Stomach (tissue), 9 donors: ENCODE data around the gene ZMIZ1. TPM values are rescaled to one million over a fixed set of nuclear protein-coding genes. Genes with fewer than 3 reads are reported as not detected.

Source experiments
- DNase-seq, 2 donors: peaks; one replicate each; pipeline versions ENCODE4 v3.0.0 to v3.0.0-alpha.2; 2013 to 2019
- H3K27ac ChIP-seq, 5 donors: fragments of 200-600 bp in 4 of 5; sonication (generic) in 4 of 5; one replicate each; pipeline ENCODE4 v1.5.1; 2013 to 2019; ENCODE audit warnings: mild to moderate bottlenecking in 1 of 5, moderate library complexity in 1 of 5
- H3K27me3 ChIP-seq, 3 donors: fragments of 200-600 bp; sonication (generic); one replicate each; pipeline ENCODE4 v1.5.1; 2017 to 2019; ENCODE audit warnings: mixed run types in 1 of 3
- H3K36me3 ChIP-seq, 4 donors: fragments of 200-600 bp; sonication (generic); 1 replicate in 3 of 4; 2 replicates in 1 of 4; pipeline ENCODE4 v1.5.1; 2016 to 2019
- H3K4me1 ChIP-seq, 4 donors: fragments of 200-600 bp; sonication (generic); one replicate each; pipeline ENCODE4 v1.5.1; 2016 to 2019
- H3K4me3 ChIP-seq, 4 donors: fragments of 200-600 bp; sonication (generic) in 3 of 4; one replicate each; pipeline ENCODE4 v1.5.1; 2016 to 2019; ENCODE audit warnings: mild to moderate bottlenecking in 1 of 4
- H3K9me3 ChIP-seq, 4 donors: fragments of 200-600 bp; sonication (generic); one replicate each; pipeline ENCODE4 v1.5.1; 2016 to 2019
- EP300 ChIP-seq: sonication (generic); formaldehyde crosslinking; IDR thresholded peaks from one replicate; pipeline ENCODE4 v1.6.1; 2017; ENCODE audit warnings: antibody characterized with exemption
- POLR2A ChIP-seq, 4 donors: fragments of 450-650 bp; IDR thresholded peaks; one replicate each; pipeline ENCODE4 v1.6.1; 2016; ENCODE audit warnings: antibody characterized with exemption in 4 of 4, control low read depth in 2 of 4, mild to moderate bottlenecking in 1 of 4, moderate library complexity in 1 of 4
- POLR2AphosphoS5 ChIP-seq, 3 donors: sonication (generic); formaldehyde crosslinking; IDR thresholded peaks; one replicate each; pipeline ENCODE4 v1.6.1; 2016; ENCODE audit warnings: antibody characterized with exemption in 3 of 3
- WGBS, 5 donors: extraction: QIAGEN DNeasy Blood & Tissue Kit in 3 of 5; methylation state at CpG; one replicate each; pipeline versions ENCODE4 v1.1.5 to v1.1.7; 2013 to 2018; 5-methylcytosine and 5-hydroxymethylcytosine counted together
- intact Hi-C: fragments of 100-400 bp; cut with DNase I; formaldehyde crosslinking; loops from one replicate; pipeline ENCODE4 v1.15.1; 2023; ENCODE audit warnings: low total_unique reads
- polyA plus RNA-seq, 3 donors: library from polyadenylated mRNA; stranded (reverse); fragments of 200-250 nt; gene quantifications; one replicate each; pipeline ENCODE4 v1.2.3, GENCODE V29; 2013
- total RNA-seq, 5 donors: library from RNA; depleted of rRNA; stranded (reverse); fragments of >200 nt; gene quantifications; one replicate each; pipeline versions ENCODE4 v1.1.0 to v1.2.3, GENCODE V29; 2014 to 2016
- TF ChIP-seq, protein P1 (sequence below), 7 experiments: fragments of 450-650 bp in 4 of 7; fragments of 200-600 bp in 3 of 7; sonication (generic) in 3 of 7; IDR thresholded peaks; one replicate each; pipeline ENCODE4 v1.5.1; 2016 to 2019; ENCODE audit warnings: antibody characterized with exemption in 7 of 7, control low read depth in 2 of 7, mild to moderate bottlenecking in 1 of 7
- donor health status: healthy with polysubstance abuse.
- donor health status: Bipolar disorder and iron deficiency.
- donor health status: healthy.

ZMIZ1 gene
- total and polyA plus RNA-seq, 8 donors = 17.7 to 103 (median 26.3) TPM

DNA sequence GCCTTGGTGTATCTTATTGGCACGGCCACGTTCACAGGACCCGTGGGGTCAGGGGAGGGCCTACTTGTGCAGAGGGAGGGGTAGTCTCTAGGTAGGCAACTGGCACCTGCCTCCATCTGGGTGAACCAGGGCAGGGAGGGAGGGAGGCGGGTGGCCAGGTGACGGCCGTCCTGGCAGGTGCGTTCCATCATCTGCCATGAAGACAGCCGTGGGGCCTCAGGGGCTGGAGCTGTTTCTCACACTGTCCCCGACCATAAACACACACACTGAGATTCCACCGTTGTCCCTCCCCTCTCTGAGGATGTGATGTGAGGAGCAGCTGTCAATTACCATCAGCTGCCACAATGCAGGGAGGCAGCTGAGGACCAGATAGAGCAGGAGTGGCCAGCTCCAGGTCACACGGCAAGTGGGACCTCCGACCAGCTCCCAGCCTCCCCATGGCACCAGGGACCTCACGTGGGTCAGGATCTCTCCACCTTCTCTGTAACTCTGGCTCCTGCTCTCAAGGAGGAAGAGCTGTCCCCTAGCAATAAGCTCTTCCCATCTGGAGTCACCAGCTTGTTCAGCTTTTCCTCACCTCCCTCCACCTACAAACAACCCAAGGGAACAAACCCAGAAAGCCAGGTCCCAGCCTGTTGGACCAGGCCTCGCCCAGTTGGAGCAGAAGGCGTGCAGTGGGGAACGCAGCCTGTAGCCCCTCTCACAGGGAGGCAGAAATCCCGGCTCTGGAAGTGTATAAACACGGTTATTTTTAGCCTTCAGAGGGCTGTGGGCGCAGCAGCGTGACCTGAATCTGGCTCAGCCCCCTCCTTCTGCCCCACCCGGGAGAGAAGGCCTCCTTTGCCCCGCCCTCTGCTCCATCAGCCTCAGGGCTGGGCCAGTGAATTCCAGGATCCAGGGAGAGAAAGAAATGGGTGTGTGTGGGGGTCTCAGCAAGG lies 33.1 kb downstream of the ZMIZ1 start:
- Histone ChIP-seq H3K27ac (peak overlapping the region; percentile 56 to 83 (median 78)), H3K9me3 (no peaks in the 10 kb centered on the region), H3K36me3 (peaks cover 0 to 8% (median 0%) of the 10 kb centered on the region in 4 donors), H3K4me3 (no peak overlapping the region), H3K4me1 (peaks cover 94 to 100% (median 99%) of the 10 kb centered on the region in 4 donors), H3K27me3 (no peaks in the 10 kb centered on the region)
- WGBS, 5 donors = 18 to 30% (median 26%) methylated on average over 19 to 22 of the region's 22 CpGs
- TF ChIP-seq, protein P1, sequence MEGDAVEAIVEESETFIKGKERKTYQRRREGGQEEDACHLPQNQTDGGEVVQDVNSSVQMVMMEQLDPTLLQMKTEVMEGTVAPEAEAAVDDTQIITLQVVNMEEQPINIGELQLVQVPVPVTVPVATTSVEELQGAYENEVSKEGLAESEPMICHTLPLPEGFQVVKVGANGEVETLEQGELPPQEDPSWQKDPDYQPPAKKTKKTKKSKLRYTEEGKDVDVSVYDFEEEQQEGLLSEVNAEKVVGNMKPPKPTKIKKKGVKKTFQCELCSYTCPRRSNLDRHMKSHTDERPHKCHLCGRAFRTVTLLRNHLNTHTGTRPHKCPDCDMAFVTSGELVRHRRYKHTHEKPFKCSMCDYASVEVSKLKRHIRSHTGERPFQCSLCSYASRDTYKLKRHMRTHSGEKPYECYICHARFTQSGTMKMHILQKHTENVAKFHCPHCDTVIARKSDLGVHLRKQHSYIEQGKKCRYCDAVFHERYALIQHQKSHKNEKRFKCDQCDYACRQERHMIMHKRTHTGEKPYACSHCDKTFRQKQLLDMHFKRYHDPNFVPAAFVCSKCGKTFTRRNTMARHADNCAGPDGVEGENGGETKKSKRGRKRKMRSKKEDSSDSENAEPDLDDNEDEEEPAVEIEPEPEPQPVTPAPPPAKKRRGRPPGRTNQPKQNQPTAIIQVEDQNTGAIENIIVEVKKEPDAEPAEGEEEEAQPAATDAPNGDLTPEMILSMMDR (IDR thresholded peaks at IDR 0.05) = no peak
- TF ChIP-seq POLR2AphosphoS5 (IDR thresholded peaks at IDR 0.05) = peak in 1 of 3 donors; percentile 20
- intact Hi-C loops = no loop called here
- peak; percentile 65 to 89 for DNase-seq

DNA sequence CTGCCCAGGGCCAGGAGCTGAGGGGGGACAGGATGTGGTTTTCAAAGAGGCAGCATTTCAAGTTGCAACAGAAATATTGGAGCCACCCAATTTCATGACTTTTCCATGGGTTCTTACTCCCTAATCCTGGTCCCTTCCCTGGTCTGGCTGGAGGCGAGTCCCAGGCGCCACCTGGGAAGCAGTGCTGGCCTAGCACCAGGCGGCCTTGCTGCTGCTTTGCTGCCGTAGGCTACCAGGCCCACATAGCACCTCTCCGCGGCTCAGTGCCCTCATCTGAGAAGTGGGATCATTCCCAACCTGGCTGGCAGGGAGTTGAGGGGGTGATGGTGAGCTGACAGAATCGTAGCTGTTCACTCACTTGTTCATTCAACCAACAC lies 33.7 kb downstream of the ZMIZ1 start:
- intact Hi-C loops = no loop called here
- TF ChIP-seq, protein P1 (IDR thresholded peaks at IDR 0.05) = no peak
- TF ChIP-seq POLR2A (IDR thresholded peaks at IDR 0.05) (no peak), POLR2AphosphoS5 (IDR thresholded peaks at IDR 0.05) (no peak), EP300 (no peak)
- H3K27ac ChIP-seq = peak overlapping the region; percentile 56 to 83 (median 78)
- no peak overlapping the region for H3K4me3 ChIP-seq
- WGBS, 5 donors = 32 to 52% (median 48%) methylated on average over 4 to 7 of the region's 7 CpGs
- no peaks in the 10 kb centered on the region for H3K27me3 ChIP-seq
- no peaks in the 10 kb centered on the region for H3K9me3 ChIP-seq
- peaks cover 0 to 8% (median 0%) of the 10 kb centered on the region in 4 donors for H3K36me3 ChIP-seq
- H3K4me1 ChIP-seq = peaks cover 88 to 100% (median 99%) of the 10 kb centered on the region in 4 donors
- DNase-seq = no peak

DNA sequence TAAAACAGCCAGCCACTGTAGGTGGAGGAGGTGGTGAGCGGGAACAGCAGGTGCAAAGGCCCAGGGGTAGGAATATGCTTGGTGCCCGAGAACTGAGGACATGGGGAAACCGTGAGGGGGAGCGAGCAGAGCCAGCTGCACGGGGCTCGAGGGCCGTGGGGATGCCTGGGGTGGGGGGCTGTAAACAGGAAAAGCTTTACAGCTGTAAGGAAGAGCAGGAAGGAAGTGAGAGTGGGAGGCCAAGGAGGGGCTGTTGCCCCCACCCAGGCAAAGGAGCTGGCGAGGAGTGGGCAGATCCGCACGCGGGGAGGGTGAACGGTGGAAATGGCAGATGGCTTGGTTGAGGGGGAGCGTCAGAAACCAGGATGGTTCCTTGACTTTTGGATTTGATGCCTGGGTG lies 34.4 kb downstream of the ZMIZ1 start:
- no peak overlapping the region for H3K4me3 ChIP-seq
- H3K27ac ChIP-seq = peak overlapping the region; percentile 15 to 83 (median 78)
- intact Hi-C loops = no loop called here
- no peaks in the 10 kb centered on the region for H3K9me3 ChIP-seq
- H3K4me1 ChIP-seq = peaks cover 81 to 100% (median 98%) of the 10 kb centered on the region in 4 donors
- H3K36me3 ChIP-seq = peaks cover 0 to 8% (median 0%) of the 10 kb centered on the region in 4 donors
- TF ChIP-seq, protein P1 (IDR thresholded peaks at IDR 0.05) = no peak
- TF ChIP-seq EP300 (no peak), POLR2A (IDR thresholded peaks at IDR 0.05) (no peak), POLR2AphosphoS5 (IDR thresholded peaks at IDR 0.05) (no peak)
- no peaks in the 10 kb centered on the region for H3K27me3 ChIP-seq
- no peak for DNase-seq
- WGBS, 5 donors = 64 to 78% (median 76%) methylated on average over 13 of the region's 13 CpGs

DNA sequence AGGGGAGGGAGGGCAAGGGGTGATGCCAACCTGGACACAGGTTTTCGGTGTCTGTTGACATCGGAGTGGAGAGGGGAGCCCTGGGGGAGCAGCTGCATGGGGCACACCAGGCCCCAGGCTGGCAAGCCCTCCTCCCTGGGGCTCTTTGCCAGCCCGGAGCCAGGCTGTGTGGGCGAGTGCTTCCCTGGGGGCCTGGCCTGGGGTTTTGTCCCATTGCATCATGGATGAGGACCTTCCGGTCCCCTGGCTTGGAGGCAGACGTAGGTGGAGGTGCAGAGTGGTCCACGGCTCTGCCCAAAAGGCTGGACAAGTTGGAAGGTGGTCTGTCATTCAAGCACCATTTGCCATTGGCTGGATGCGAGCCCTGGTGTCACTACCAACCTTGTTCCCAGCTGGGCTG lies 34.8 kb downstream of the ZMIZ1 start:
- intact Hi-C loops = no loop called here
- DNase-seq = no peak
- 34 to 65% (median 53%) methylated on average over 6 to 8 of the region's 8 CpGs for WGBS, 5 donors
- no peaks in the 10 kb centered on the region for H3K27me3 ChIP-seq
- peak overlapping the region in 4 of 5 donors; percentile 56 to 83 (median 80) for H3K27ac ChIP-seq
- TF ChIP-seq POLR2A (IDR thresholded peaks at IDR 0.05) = no peak
- TF ChIP-seq EP300 = no peak
- TF ChIP-seq, protein P1 (IDR thresholded peaks at IDR 0.05) = no peak
- TF ChIP-seq POLR2AphosphoS5 (IDR thresholded peaks at IDR 0.05) = no peak
- peaks cover 77 to 100% (median 97%) of the 10 kb centered on the region in 4 donors for H3K4me1 ChIP-seq
- peaks cover 0 to 8% (median 0%) of the 10 kb centered on the region in 4 donors for H3K36me3 ChIP-seq
- H3K4me3 ChIP-seq = no peak overlapping the region
- no peaks in the 10 kb centered on the region for H3K9me3 ChIP-seq
